ENCODE data around the gene OR10K2.
"Not testable (repeated sequence)": the region's sequence is repeated elsewhere in the genome, so short reads cannot be mapped to it uniquely, and the experiment has no call there.

The OR10K2 gene

DNA sequence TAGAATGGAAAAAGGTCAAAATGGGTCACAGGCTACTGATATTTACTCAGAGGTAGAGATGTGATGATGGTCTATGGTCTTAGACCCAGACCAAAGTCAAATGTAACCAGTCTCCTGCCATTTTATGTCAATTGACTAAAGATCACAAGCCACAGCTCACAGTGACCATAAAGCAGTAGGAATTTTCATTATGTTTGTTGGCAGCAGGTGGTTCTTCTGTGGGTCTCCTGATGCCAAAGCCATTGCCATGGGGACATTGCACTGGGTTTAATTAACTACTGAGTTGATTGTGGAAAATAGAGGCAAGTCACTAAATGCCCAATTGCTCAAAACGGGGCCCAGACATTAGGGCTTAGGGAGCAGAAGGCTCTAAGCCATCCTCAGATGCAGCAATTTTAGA, at the start of gene OR10K2:
Gene OR10K2 (minus strand): TSS at position 101 of the 400 bp plus-strand sequence. CDS start 5,371 bp downstream, outside the sequence.
- H3K9me3 ChIP-seq (ENCODE audit: control insufficient read depth in 1 of 2, low read length in 2 of 2) = peaks cover 0 to 2% of the 10 kb centered on the region in 2 donors

DNA sequence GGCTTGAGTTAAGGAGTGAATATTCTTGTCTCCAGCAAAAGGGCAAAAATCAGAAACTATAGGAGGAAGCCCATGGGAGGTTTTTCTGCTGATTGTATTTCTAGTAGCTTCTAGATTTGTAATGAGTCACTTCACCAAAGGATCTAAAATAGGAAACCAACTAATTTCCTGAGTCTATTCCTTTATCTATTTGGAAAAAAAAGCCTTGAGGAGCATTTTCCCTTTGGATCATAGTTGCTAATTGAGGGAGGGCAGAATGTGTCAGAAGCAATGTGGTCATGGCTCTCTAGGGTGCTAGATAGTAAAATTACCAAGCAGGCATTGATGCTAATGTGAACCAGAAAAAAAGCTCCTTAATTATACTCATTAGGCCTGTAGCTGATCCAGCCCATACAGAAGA, 45.9 kb upstream of the OR10K2 start, which contains the start of gene OR10R2:
Gene OR10R2 (plus strand): TSS at position 301 of the 400 bp plus-strand sequence. CDS start 106 bp downstream, outside the sequence.
- Histone ChIP-seq H3K27ac (ENCODE audit: low read length) (no peak within 1 kb of the TSS), H3K36me3 (ENCODE audit: control insufficient read depth in 1 of 2, insufficient read depth in 2 of 2, low read length in 2 of 2) (no peaks in the 10 kb centered on the region), H3K27me3 (ENCODE audit: low read depth, low read length) (no peaks in the 10 kb centered on the region), H3K4me3 (ENCODE audit: low read depth in 1 of 2, low read length in 2 of 2) (no peak within 1 kb of the TSS), H3K4me1 (ENCODE audit: control insufficient read depth in 1 of 2, insufficient read depth in 2 of 2, low read length in 2 of 2) (no peaks in the 10 kb centered on the region), H3K9me3 (ENCODE audit: control insufficient read depth in 1 of 2, low read length in 2 of 2) (no peaks in the 10 kb centered on the region)

More for the DNA sequence above, at the start of gene OR10K2:
- Histone ChIP-seq H3K4me1 (ENCODE audit: control insufficient read depth in 1 of 2, insufficient read depth in 2 of 2, low read length in 2 of 2) (no peaks in the 10 kb centered on the region), H3K27ac (ENCODE audit: low read length) (no peak within 1 kb of the TSS), H3K27me3 (ENCODE audit: low read depth, low read length) (no peaks in the 10 kb centered on the region), H3K4me3 (ENCODE audit: low read depth in 1 of 2, low read length in 2 of 2) (no peak within 1 kb of the TSS), H3K36me3 (ENCODE audit: control insufficient read depth in 1 of 2, insufficient read depth in 2 of 2, low read length in 2 of 2) (no peaks in the 10 kb centered on the region)

DNA sequence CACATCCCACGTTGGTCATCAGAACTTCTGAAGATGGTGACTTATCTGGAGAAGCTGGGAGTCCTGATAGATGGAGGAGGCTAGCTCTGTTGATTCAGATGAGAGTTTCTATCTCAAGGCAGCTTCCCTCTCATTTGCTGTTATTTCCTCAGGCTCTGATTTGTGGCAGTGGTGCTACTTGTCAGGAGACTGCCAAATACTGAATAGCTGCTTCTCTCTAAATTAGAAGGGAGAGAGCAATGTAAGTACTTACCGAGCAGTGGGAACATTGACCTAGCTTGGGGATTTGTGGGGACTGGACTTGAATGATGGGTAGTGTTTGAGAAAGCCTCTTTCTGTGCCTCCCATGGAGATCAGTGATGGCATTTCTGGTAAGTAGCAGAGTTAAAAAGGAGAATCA, 35.5 kb upstream of the OR10K2 start, which contains the start of gene OR10K1:
Gene OR10K1 (plus strand): TSS at position 301 of the 400 bp plus-strand sequence. CDS start 3,728 bp downstream, outside the sequence.
- H3K4me3 ChIP-seq (ENCODE audit: low read depth in 1 of 2, low read length in 2 of 2) = no peak within 1 kb of the TSS
- no peaks in the 10 kb centered on the region for H3K9me3 ChIP-seq (ENCODE audit: control insufficient read depth in 1 of 2, low read length in 2 of 2)
- H3K36me3 ChIP-seq (ENCODE audit: control insufficient read depth in 1 of 2, insufficient read depth in 2 of 2, low read length in 2 of 2) = no peaks in the 10 kb centered on the region
- no peaks in the 10 kb centered on the region for H3K4me1 ChIP-seq (ENCODE audit: control insufficient read depth in 1 of 2, insufficient read depth in 2 of 2, low read length in 2 of 2)
- H3K27me3 ChIP-seq (ENCODE audit: low read depth, low read length) = no peaks in the 10 kb centered on the region
- H3K27ac ChIP-seq (ENCODE audit: low read length) = no peak within 1 kb of the TSS

GRCh38 chr1:158458263-158458662, 32.2 kb upstream of the OR10K2 start:
- H3K27me3 ChIP-seq (ENCODE audit: low read depth, low read length) = no peaks in the 10 kb centered on the region
- no peaks in the 10 kb centered on the region for H3K36me3 ChIP-seq (ENCODE audit: control insufficient read depth in 1 of 2, insufficient read depth in 2 of 2, low read length in 2 of 2)
- no peak overlapping the region for H3K4me3 ChIP-seq (ENCODE audit: low read depth in 1 of 2, low read length in 2 of 2)
- no peak overlapping the region for H3K27ac ChIP-seq (ENCODE audit: low read length)
- no peaks in the 10 kb centered on the region for H3K4me1 ChIP-seq (ENCODE audit: control insufficient read depth in 1 of 2, insufficient read depth in 2 of 2, low read length in 2 of 2)
- H3K9me3 ChIP-seq (ENCODE audit: control insufficient read depth in 1 of 2, low read length in 2 of 2) = no peaks in the 10 kb centered on the region

- Histone ChIP-seq H3K9me3 (ENCODE audit: control insufficient read depth in 1 of 2, low read length in 2 of 2) (no peaks in the 10 kb centered on the region), H3K27me3 (ENCODE audit: low read depth, low read length) (no peaks in the 10 kb centered on the region), H3K36me3 (ENCODE audit: control insufficient read depth in 1 of 2, insufficient read depth in 2 of 2, low read length in 2 of 2) (no peaks in the 10 kb centered on the region), H3K4me3 (ENCODE audit: low read depth in 1 of 2, low read length in 2 of 2) (no peak overlapping the region), H3K4me1 (ENCODE audit: control insufficient read depth in 1 of 2, insufficient read depth in 2 of 2, low read length in 2 of 2) (no peaks in the 10 kb centered on the region), H3K27ac (ENCODE audit: low read length) (no peak overlapping the region)
Measured at GRCh38 chr1:158457246-158457645, 31.2 kb upstream of the OR10K2 start.

DNA sequence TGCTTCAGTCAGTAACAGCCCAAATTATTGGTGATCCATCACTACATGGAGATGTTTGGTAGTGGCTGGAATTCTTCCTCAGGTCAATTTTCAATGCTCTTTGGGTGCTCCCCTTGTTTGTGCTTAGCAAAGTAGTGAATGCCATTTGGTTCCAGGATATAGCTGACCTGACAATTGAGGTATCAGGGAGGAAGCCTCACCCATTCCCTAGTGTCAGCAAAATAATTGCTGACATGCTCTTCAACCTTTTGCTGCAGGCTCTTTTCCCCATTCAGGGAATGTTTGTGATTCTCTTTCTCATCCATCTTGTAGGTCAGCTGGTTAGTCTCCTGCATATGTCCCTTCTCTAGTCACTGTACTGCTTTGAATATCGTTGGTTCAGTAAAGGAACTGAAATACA, 28.5 kb upstream of the OR10K2 start:
- Histone ChIP-seq H3K36me3 (ENCODE audit: control insufficient read depth in 1 of 2, insufficient read depth in 2 of 2, low read length in 2 of 2) (no peaks in the 10 kb centered on the region), H3K4me3 (ENCODE audit: low read depth in 1 of 2, low read length in 2 of 2) (no peak overlapping the region), H3K9me3 (ENCODE audit: control insufficient read depth in 1 of 2, low read length in 2 of 2) (no peaks in the 10 kb centered on the region), H3K4me1 (ENCODE audit: control insufficient read depth in 1 of 2, insufficient read depth in 2 of 2, low read length in 2 of 2) (no peaks in the 10 kb centered on the region), H3K27ac (ENCODE audit: low read length) (no peak overlapping the region), H3K27me3 (ENCODE audit: low read depth, low read length) (no peaks in the 10 kb centered on the region)

DNA sequence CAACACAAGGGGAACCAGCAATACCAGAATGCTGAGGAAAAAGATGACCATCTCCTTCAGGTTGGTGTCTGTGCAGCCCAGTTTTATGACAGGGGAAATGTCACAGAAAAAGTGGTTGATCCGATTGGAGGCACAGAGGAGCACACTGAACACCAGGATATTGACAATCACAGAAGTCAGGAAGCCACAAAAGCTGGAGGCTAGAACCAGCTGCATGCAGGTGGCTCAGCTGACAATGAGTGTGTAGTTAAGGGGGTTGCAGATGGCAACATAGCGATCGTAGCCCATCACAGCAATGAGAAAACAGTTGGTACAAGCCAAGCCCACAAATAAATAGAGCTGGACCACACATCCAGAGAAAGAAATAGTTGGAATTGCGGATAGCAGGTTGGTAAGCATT, 19.3 kb upstream of the OR10K2 start:
- Histone ChIP-seq H3K4me1 (ENCODE audit: control insufficient read depth in 1 of 2, insufficient read depth in 2 of 2, low read length in 2 of 2) (no peaks in the 10 kb centered on the region), H3K36me3 (ENCODE audit: control insufficient read depth in 1 of 2, insufficient read depth in 2 of 2, low read length in 2 of 2) (no peaks in the 10 kb centered on the region), H3K27ac (ENCODE audit: low read length) (no peak overlapping the region), H3K9me3 (ENCODE audit: control insufficient read depth in 1 of 2, low read length in 2 of 2) (no peaks in the 10 kb centered on the region), H3K27me3 (ENCODE audit: low read depth, low read length) (no peaks in the 10 kb centered on the region), H3K4me3 (ENCODE audit: low read depth in 1 of 2, low read length in 2 of 2) (no peak overlapping the region)

GRCh38 chr1:158434741-158435140, 8.7 kb upstream of the OR10K2 start:
- no peak overlapping the region for H3K27ac ChIP-seq (ENCODE audit: low read length)
- H3K9me3 ChIP-seq (ENCODE audit: control insufficient read depth in 1 of 2, low read length in 2 of 2) = peaks cover 0 to 3% of the 10 kb centered on the region in 2 donors
- H3K27me3 ChIP-seq (ENCODE audit: low read depth, low read length) = no peaks in the 10 kb centered on the region
- no peak overlapping the region for H3K4me3 ChIP-seq (ENCODE audit: low read depth in 1 of 2, low read length in 2 of 2)
- H3K4me1 ChIP-seq (ENCODE audit: control insufficient read depth in 1 of 2, insufficient read depth in 2 of 2, low read length in 2 of 2) = no peaks in the 10 kb centered on the region
- H3K36me3 ChIP-seq (ENCODE audit: control insufficient read depth in 1 of 2, insufficient read depth in 2 of 2, low read length in 2 of 2) = no peaks in the 10 kb centered on the region

DNA sequence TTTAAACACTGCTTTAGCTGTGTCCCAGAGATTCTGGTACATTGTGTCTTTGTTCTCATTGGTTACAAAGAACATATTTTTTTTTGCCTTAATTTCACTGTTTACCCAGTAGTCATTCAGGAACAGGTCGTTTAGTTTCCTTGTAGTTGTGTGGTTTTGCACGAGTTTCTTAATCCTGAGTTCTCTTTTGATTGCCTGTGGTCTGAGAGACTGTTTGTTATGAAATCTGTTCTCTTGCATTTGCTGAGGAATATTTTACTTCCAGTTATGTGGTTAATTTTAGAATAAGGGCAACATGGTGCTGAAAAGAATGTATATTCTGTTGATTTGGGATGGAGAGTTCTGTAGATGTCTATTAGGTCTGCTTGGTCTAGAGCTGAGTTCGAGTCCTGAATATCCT, 4.1 kb upstream of the OR10K2 start:
- H3K27ac ChIP-seq (ENCODE audit: low read length); H3K4me3 ChIP-seq (ENCODE audit: low read depth in 1 of 2, low read length in 2 of 2); H3K4me1 ChIP-seq (ENCODE audit: control insufficient read depth in 1 of 2, insufficient read depth in 2 of 2, low read length in 2 of 2); H3K27me3 ChIP-seq (ENCODE audit: low read depth, low read length); H3K9me3 ChIP-seq (ENCODE audit: control insufficient read depth in 1 of 2, low read length in 2 of 2); H3K36me3 ChIP-seq (ENCODE audit: control insufficient read depth in 1 of 2, insufficient read depth in 2 of 2, low read length in 2 of 2): not testable (repeated sequence)

DNA sequence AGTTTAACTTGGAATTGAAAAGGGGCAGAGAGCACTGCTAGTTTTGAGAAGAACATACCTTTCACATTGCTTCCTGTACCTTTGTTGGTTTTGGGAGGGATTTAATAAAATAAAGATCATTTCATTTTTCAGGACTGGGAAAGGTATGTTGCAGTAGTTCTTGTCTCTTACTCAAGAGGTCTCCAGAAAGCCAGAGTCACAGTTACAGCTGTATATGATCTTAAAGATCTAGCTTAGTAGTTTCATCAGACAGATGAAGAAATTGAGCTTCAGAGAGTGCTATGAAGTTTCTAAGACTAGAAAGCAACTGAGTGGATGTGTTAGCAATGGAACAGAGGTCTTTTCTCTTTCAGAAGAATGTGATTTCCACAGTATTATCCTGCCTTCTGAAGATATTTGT, 1.0 kb downstream of the OR10K2 start:
- no peaks in the 10 kb centered on the region for H3K36me3 ChIP-seq (ENCODE audit: control insufficient read depth in 1 of 2, insufficient read depth in 2 of 2, low read length in 2 of 2)
- no peaks in the 10 kb centered on the region for H3K27me3 ChIP-seq (ENCODE audit: low read depth, low read length)
- H3K27ac ChIP-seq (ENCODE audit: low read length) = no peak overlapping the region
- H3K9me3 ChIP-seq (ENCODE audit: control insufficient read depth in 1 of 2, low read length in 2 of 2) = peaks cover 0 to 2% of the 10 kb centered on the region in 2 donors
- H3K4me1 ChIP-seq (ENCODE audit: control insufficient read depth in 1 of 2, insufficient read depth in 2 of 2, low read length in 2 of 2) = no peaks in the 10 kb centered on the region
- H3K4me3 ChIP-seq (ENCODE audit: low read depth in 1 of 2, low read length in 2 of 2) = no peak overlapping the region

DNA sequence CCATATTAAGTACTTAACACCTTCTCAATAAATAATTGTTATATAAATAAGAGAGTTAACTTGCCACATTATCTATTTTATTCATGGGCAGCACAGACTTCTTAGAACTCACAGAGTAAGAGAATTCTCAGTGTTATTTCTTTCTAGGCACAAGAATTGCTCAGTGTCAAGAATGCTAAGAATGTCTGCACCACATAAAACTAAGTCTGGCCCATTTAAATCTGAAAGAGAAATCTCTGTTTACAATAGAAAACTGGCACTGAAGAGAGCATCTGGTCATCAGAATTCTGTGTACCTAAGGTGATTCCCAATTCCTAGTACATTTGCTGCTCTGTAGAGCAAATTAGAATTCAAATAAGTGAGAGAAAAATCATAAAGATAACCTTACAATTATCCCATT, 3.8 kb downstream of the OR10K2 start:
- Histone ChIP-seq H3K36me3 (ENCODE audit: control insufficient read depth in 1 of 2, insufficient read depth in 2 of 2, low read length in 2 of 2) (no peaks in the 10 kb centered on the region), H3K4me3 (ENCODE audit: low read depth in 1 of 2, low read length in 2 of 2) (no peak overlapping the region), H3K4me1 (ENCODE audit: control insufficient read depth in 1 of 2, insufficient read depth in 2 of 2, low read length in 2 of 2) (no peaks in the 10 kb centered on the region), H3K27ac (ENCODE audit: low read length) (no peak overlapping the region), H3K9me3 (ENCODE audit: control insufficient read depth in 1 of 2, low read length in 2 of 2) (peaks cover 0 to 1% of the 10 kb centered on the region in 2 donors), H3K27me3 (ENCODE audit: low read depth, low read length) (no peaks in the 10 kb centered on the region)

DNA sequence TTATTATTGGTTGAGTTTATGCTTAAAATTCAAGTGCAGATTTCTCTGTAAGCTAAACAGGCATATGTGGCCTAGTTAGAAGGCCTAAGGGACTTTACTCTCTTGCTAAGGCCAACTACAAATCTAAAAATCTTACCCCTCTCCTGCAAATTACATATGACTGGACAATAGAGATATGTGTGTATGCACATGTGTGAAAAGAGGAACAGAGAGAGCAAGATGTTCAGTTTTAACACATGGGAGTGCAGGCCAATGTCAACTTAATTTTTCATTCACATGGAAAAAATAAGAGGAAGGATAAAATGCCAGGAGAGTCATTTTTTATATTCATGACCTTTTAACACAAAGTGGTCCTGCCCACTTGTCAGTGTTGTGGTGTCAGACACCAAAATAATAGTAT, 8.5 kb downstream of the OR10K2 start:
- H3K27ac ChIP-seq (ENCODE audit: low read length) = no peak overlapping the region
- H3K36me3 ChIP-seq (ENCODE audit: control insufficient read depth in 1 of 2, insufficient read depth in 2 of 2, low read length in 2 of 2) = no peaks in the 10 kb centered on the region
- H3K9me3 ChIP-seq (ENCODE audit: control insufficient read depth in 1 of 2, low read length in 2 of 2) = no peaks in the 10 kb centered on the region
- H3K4me3 ChIP-seq (ENCODE audit: low read depth in 1 of 2, low read length in 2 of 2) = no peak overlapping the region
- H3K4me1 ChIP-seq (ENCODE audit: control insufficient read depth in 1 of 2, insufficient read depth in 2 of 2, low read length in 2 of 2) = no peaks in the 10 kb centered on the region
- no peaks in the 10 kb centered on the region for H3K27me3 ChIP-seq (ENCODE audit: low read depth, low read length)

Measured in muscle layer of duodenum (tissue), 2 donors.